ENCODE results near the gene APP.

Gene APP

DNA sequence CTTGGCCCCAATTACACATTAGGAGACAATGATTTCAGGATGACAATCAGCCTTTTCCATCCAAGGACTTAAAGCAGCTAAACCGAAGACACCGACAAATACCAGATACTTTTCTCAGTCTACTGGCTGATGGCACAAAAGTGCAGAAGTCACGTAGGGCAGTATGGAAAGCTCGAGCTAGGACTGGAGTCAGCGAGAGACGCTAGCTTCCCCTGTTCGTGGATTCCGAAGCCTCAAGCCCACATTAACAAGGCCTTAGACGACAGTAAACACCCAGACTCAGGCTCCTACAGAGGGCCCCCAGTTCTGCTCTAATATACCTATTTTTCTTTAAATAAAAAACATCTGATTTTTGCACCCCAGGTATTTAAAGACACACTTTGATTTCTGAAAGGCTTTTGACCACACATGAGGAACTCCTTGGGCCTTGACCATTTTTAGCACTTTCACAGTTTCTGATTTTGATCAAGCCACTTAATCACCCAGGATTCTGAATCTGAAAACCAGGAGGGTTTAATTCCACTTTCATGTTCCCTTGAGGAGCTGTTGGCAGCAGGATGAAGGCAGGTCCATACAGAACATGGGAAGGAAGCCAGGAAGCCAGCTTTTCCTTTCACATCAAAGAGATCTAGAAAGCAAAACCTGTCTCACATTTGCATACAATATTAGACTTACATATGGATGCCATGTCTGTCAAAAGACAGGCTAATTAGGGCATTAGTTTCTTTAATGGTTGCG is 231.7 kb downstream of the APP start:
- H3K4me2 ChIP-seq (ENCODE audit: low read depth, low read length, poor library complexity, severe bottlenecking): no peak overlapping the region
- no peaks in the 10 kb centered on the region for H3K9me2 ChIP-seq (replicated peaks; ENCODE audit: low read depth, low read length)
- H3K4me1 ChIP-seq (ENCODE audit: insufficient read depth, low read length, poor library complexity, severe bottlenecking): no peaks in the 10 kb centered on the region
- no peak for TF ChIP-seq EZH2phosphoT487 (IDR thresholded peaks at IDR 0.05; ENCODE audit: borderline replicate concordance)
- TF ChIP-seq, protein P1, sequence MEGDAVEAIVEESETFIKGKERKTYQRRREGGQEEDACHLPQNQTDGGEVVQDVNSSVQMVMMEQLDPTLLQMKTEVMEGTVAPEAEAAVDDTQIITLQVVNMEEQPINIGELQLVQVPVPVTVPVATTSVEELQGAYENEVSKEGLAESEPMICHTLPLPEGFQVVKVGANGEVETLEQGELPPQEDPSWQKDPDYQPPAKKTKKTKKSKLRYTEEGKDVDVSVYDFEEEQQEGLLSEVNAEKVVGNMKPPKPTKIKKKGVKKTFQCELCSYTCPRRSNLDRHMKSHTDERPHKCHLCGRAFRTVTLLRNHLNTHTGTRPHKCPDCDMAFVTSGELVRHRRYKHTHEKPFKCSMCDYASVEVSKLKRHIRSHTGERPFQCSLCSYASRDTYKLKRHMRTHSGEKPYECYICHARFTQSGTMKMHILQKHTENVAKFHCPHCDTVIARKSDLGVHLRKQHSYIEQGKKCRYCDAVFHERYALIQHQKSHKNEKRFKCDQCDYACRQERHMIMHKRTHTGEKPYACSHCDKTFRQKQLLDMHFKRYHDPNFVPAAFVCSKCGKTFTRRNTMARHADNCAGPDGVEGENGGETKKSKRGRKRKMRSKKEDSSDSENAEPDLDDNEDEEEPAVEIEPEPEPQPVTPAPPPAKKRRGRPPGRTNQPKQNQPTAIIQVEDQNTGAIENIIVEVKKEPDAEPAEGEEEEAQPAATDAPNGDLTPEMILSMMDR (conservative IDR thresholded peaks at IDR 0.05; ENCODE audit: low read length): no peak
- H3F3A ChIP-seq (ENCODE audit: low read depth): no peaks in the 10 kb centered on the region
- H3K79me2 ChIP-seq (ENCODE audit: insufficient read depth, low read length): no peaks in the 10 kb centered on the region
- H3K27me3 ChIP-seq (ENCODE audit: insufficient read depth, low read length, poor library complexity, severe bottlenecking): no peaks in the 10 kb centered on the region
- H2AFZ ChIP-seq (ENCODE audit: low read length): no peak overlapping the region
- no peaks in the 10 kb centered on the region for H4K20me1 ChIP-seq (ENCODE audit: insufficient read depth, low read length, poor library complexity, severe bottlenecking)
- no peak overlapping the region for H3K9ac ChIP-seq (ENCODE audit: low read depth, low read length, poor library complexity, severe bottlenecking)
- H3K4me3 ChIP-seq (ENCODE audit: low read length, poor library complexity, severe bottlenecking): no peak overlapping the region
- no peaks in the 10 kb centered on the region for H3K36me3 ChIP-seq (ENCODE audit: insufficient read depth, low read length)
- H3K9me3 ChIP-seq (ENCODE audit: insufficient read depth, low read depth, low read length): no peaks in the 10 kb centered on the region

DNA sequence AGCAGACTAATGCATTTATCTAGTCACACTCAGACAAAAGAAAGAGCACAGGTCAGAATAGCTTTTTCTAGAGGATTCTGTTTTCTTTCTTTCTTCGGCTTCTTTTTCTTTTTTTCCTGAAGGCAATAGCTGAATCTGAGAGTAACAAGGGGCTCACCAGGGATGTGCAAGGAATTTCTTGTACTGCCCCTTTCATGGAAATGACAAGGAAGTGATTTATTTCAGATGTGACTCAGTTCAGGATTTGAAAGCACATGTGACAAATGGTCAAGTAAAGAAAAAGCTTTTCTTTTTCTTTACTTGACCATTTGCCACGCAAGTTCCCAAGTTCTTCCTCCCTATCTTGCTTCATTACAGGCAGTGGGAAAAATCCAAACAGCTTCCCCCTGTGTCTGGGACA is 233.8 kb downstream of the APP start:
- Histone ChIP-seq H3K4me2 (ENCODE audit: low read depth, low read length, poor library complexity, severe bottlenecking) (no peak overlapping the region), H3K27me3 (ENCODE audit: insufficient read depth, low read length, poor library complexity, severe bottlenecking) (no peaks in the 10 kb centered on the region), H4K20me1 (ENCODE audit: insufficient read depth, low read length, poor library complexity, severe bottlenecking) (no peaks in the 10 kb centered on the region), H3K9me3 (ENCODE audit: insufficient read depth, low read depth, low read length) (no peaks in the 10 kb centered on the region), H2AFZ (ENCODE audit: low read length) (no peak overlapping the region), H3K79me2 (ENCODE audit: insufficient read depth, low read length) (no peaks in the 10 kb centered on the region), H3K36me3 (ENCODE audit: insufficient read depth, low read length) (no peaks in the 10 kb centered on the region), H3K4me3 (ENCODE audit: low read length, poor library complexity, severe bottlenecking) (no peak overlapping the region), H3K9me2 (replicated peaks; ENCODE audit: low read depth, low read length) (no peaks in the 10 kb centered on the region), H3K4me1 (ENCODE audit: insufficient read depth, low read length, poor library complexity, severe bottlenecking) (no peaks in the 10 kb centered on the region), H3K9ac (ENCODE audit: low read depth, low read length, poor library complexity, severe bottlenecking) (no peak overlapping the region), H3F3A (ENCODE audit: low read depth) (no peaks in the 10 kb centered on the region)
- no peak for TF ChIP-seq EZH2phosphoT487 (IDR thresholded peaks at IDR 0.05; ENCODE audit: borderline replicate concordance)
- TF ChIP-seq, protein P1 (conservative IDR thresholded peaks at IDR 0.05; ENCODE audit: low read length): no peak

DNA sequence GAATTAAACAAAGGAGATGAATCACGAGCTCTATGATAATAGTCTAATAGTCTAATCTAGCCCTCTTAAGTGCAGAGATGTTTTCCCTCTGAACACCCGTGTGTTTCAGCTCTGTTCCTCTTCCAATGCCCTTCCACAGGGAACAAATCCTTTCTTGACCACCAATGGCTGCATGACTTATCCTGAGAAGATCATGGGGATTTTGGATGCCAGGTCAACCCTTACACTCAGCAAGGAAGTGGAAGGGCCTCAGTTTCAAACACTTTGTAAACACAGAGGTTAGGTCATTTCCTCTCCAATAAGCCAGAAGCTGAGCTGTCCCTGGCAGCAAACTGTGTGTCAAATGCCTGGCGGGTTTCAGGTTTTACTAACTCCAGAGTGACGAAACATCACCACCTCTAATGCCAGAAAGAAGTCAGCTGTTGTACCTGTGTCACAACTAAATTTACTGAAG is 235.8 kb downstream of the APP start:
- TF ChIP-seq, protein P1 (conservative IDR thresholded peaks at IDR 0.05; ENCODE audit: low read length): no peak
- TF ChIP-seq EZH2phosphoT487 (IDR thresholded peaks at IDR 0.05; ENCODE audit: borderline replicate concordance): no peak
- Histone ChIP-seq H3K9me2 (replicated peaks; ENCODE audit: low read depth, low read length) (no peaks in the 10 kb centered on the region), H3F3A (ENCODE audit: low read depth) (no peaks in the 10 kb centered on the region), H3K4me1 (ENCODE audit: insufficient read depth, low read length, poor library complexity, severe bottlenecking) (no peaks in the 10 kb centered on the region), H3K36me3 (ENCODE audit: insufficient read depth, low read length) (no peaks in the 10 kb centered on the region), H3K79me2 (ENCODE audit: insufficient read depth, low read length) (no peaks in the 10 kb centered on the region), H3K4me3 (ENCODE audit: low read length, poor library complexity, severe bottlenecking) (no peak overlapping the region), H3K27me3 (ENCODE audit: insufficient read depth, low read length, poor library complexity, severe bottlenecking) (no peaks in the 10 kb centered on the region), H4K20me1 (ENCODE audit: insufficient read depth, low read length, poor library complexity, severe bottlenecking) (no peaks in the 10 kb centered on the region), H3K9me3 (ENCODE audit: insufficient read depth, low read depth, low read length) (no peaks in the 10 kb centered on the region; the same call in 1 of the 2 replicates), H3K9ac (ENCODE audit: low read depth, low read length, poor library complexity, severe bottlenecking) (no peak overlapping the region), H3K4me2 (ENCODE audit: low read depth, low read length, poor library complexity, severe bottlenecking) (no peak overlapping the region), H2AFZ (ENCODE audit: low read length) (no peak overlapping the region)

Measured in Loucy (cell line).